ENCODE results near the gene C9orf152. TPM values are rescaled to one million over a fixed set of nuclear protein-coding genes. Genes with fewer than 3 reads are reported as not detected.

C9orf152 gene
- polyA plus RNA-seq, 1 experiment, result not detected

DNA sequence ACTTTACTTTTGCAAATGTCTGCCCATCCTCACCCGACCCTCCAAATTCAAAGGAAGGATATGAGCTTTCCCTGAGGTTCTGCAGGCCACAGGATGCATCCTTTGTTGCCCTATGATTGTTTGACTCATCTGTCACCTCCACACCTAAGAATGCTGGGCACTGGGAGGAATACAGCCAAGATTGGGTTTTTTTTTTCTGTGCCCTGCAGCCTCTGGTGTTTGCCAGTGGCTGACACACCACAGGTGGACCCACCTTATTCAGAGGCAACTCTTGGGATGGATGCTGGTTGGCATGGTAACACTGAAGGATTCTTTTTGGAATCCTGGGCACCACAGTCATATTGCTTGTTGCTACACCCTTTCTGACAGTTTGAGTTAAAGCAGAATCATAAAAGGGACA is 29.7 kb downstream of the C9orf152 start:
- no peak for DNase-seq (ENCODE audit: low read depth, low spot score)
- POLR2A ChIA-PET, result no interaction called here
- Histone ChIP-seq H3K27ac (ENCODE audit: low read depth, low read length) (no peak overlapping the region), H3K27me3 (ENCODE audit: control insufficient read depth, insufficient read depth, low read length) (no peaks in the 10 kb centered on the region), H3K9me3 (ENCODE audit: control insufficient read depth, insufficient read depth, low read length) (no peaks in the 10 kb centered on the region), H3K4me3 (ENCODE audit: low read depth, low read length) (no peak overlapping the region)
- TF ChIP-seq, protein P1, sequence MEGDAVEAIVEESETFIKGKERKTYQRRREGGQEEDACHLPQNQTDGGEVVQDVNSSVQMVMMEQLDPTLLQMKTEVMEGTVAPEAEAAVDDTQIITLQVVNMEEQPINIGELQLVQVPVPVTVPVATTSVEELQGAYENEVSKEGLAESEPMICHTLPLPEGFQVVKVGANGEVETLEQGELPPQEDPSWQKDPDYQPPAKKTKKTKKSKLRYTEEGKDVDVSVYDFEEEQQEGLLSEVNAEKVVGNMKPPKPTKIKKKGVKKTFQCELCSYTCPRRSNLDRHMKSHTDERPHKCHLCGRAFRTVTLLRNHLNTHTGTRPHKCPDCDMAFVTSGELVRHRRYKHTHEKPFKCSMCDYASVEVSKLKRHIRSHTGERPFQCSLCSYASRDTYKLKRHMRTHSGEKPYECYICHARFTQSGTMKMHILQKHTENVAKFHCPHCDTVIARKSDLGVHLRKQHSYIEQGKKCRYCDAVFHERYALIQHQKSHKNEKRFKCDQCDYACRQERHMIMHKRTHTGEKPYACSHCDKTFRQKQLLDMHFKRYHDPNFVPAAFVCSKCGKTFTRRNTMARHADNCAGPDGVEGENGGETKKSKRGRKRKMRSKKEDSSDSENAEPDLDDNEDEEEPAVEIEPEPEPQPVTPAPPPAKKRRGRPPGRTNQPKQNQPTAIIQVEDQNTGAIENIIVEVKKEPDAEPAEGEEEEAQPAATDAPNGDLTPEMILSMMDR (IDR thresholded peaks at IDR 0.05; ENCODE audit: low read depth, low read length), result no peak
- CTCF ChIA-PET, result no interaction called here

- Histone ChIP-seq H3K9me3 (ENCODE audit: control insufficient read depth, insufficient read depth, low read length) (0 out of 2 replicates have a peak, but pooled peaks cover 3% of the 10 kb centered on the region), H3K27me3 (ENCODE audit: control insufficient read depth, insufficient read depth, low read length) (no peaks in the 10 kb centered on the region), H3K4me3 (ENCODE audit: low read depth, low read length) (no peak overlapping the region), H3K27ac (ENCODE audit: low read depth, low read length) (no peak overlapping the region)
- no peak for DNase-seq (ENCODE audit: low read depth, low spot score)
- POLR2A ChIA-PET, result interaction anchor here (0.7 kb wide), 1 partner anchor 54 kb away, joined by 7 read pairs; no protein-coding TSS in a partner anchor
- TF ChIP-seq, protein P1 (IDR thresholded peaks at IDR 0.05; ENCODE audit: low read depth, low read length), result no peak
- CTCF ChIA-PET, result no interaction called here
These were observed 32.5 kb downstream of the C9orf152 start for GRCh38 chr9:110175275-110175968.

DNA sequence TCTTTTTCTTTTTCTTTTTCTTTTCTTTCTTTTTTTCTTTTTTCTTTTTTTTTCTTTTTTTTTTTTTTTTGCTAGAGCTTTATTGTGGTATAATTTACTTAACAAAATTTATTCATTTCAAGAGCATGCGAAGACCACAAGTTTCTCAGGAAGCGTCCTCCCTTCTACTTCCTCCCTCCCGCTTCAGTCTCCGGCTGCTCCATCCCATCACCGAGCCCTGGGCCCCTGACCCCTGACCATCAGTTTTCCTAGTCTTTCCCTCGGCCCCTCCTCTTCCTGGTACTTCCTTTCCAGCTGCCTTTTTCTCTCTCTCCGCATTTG is 34.7 kb downstream of the C9orf152 start:
- CTCF ChIA-PET, result interaction anchor here (0.6 to 1.2 kb wide), 2 partner anchors 10 to 1248 kb away, joined by 3 to 4 read pairs; no protein-coding TSS in a partner anchor
- H3K4me3 ChIP-seq (ENCODE audit: low read depth, low read length), result no peak overlapping the region
- POLR2A ChIA-PET, result no interaction called here
- H3K27ac ChIP-seq (ENCODE audit: low read depth, low read length), result no peak overlapping the region
- TF ChIP-seq, protein P1 (IDR thresholded peaks at IDR 0.05; ENCODE audit: low read depth, low read length), result no peak
- no peak for DNase-seq (ENCODE audit: low read depth, low spot score)
- 0 out of 2 replicates have a peak, but pooled peaks cover 3% of the 10 kb centered on the region for H3K9me3 ChIP-seq (ENCODE audit: control insufficient read depth, insufficient read depth, low read length)
- no peaks in the 10 kb centered on the region for H3K27me3 ChIP-seq (ENCODE audit: control insufficient read depth, insufficient read depth, low read length)

GRCh38 chr9:110170357-110171257 is 37.4 kb downstream of the C9orf152 start:
- ChIA-PET POLR2A (no interaction called here), CTCF (interaction anchor here (0.6 to 0.9 kb wide), 3 partner anchors 9 to 267 kb away, joined by 3 read pairs; no protein-coding TSS in a partner anchor)
- TF ChIP-seq, protein P1 (IDR thresholded peaks at IDR 0.05; ENCODE audit: low read depth, low read length), result no peak
- Histone ChIP-seq H3K4me3 (ENCODE audit: low read depth, low read length) (no peak overlapping the region), H3K27me3 (ENCODE audit: control insufficient read depth, insufficient read depth, low read length) (no peaks in the 10 kb centered on the region), H3K9me3 (ENCODE audit: control insufficient read depth, insufficient read depth, low read length) (0 out of 2 replicates have a peak, but pooled peaks cover 3% of the 10 kb centered on the region), H3K27ac (ENCODE audit: low read depth, low read length) (no peak overlapping the region)
- no peak for DNase-seq (ENCODE audit: low read depth, low spot score)

GRCh38 chr9:110168486-110168885 is 39.5 kb downstream of the C9orf152 start:
- DNase-seq (ENCODE audit: low read depth, low spot score), result no peak
- TF ChIP-seq, protein P1 (IDR thresholded peaks at IDR 0.05; ENCODE audit: low read depth, low read length), result no peak
- POLR2A ChIA-PET, result no interaction called here
- Histone ChIP-seq H3K27ac (ENCODE audit: low read depth, low read length) (no peak overlapping the region), H3K4me3 (ENCODE audit: low read depth, low read length) (no peak overlapping the region), H3K9me3 (ENCODE audit: control insufficient read depth, insufficient read depth, low read length) (0 out of 2 replicates have a peak, but pooled peaks cover 3% of the 10 kb centered on the region), H3K27me3 (ENCODE audit: control insufficient read depth, insufficient read depth, low read length) (no peaks in the 10 kb centered on the region)
- CTCF ChIA-PET, result no interaction called here
